Activated CD4-positive, alpha-beta T cell treated with anti-CD3 and anti-CD28 coated beads, Interleukin-2, amount 50 U/mL, for 4 hours (primary cell): ENCODE data around the gene GBP2.
"Not testable (repeated sequence)": the region's sequence is repeated elsewhere in the genome, so short reads cannot be mapped to it uniquely, and the experiment has no call there.

Experiments used
- DNase-seq, 2 experiments: peaks; one replicate each; pipeline ENCODE4 v3.0.0-alpha.2; 2020

The GBP2 gene

GRCh38 chr1:89125913-89126580 is at the start of gene GBP2:
Gene GBP2, minus strand, starts transcription at chr1:89126114. Its CDS starts 4,148 bp downstream, at chr1:89121966.
- DNase-seq, result peak; percentile 21 to 25

- no peak for DNase-seq
Observed at GRCh38 chr1:89174491-89174890, 48.6 kb upstream of the GBP2 start.

- no peak for DNase-seq
Observed at GRCh38 chr1:89172468-89173143, 46.7 kb upstream of the GBP2 start.

- DNase-seq, result no peak
Observed at GRCh38 chr1:89171067-89171438, 45.1 kb upstream of the GBP2 start.

- no peak for DNase-seq
Observed at GRCh38 chr1:89170170-89171066, 44.5 kb upstream of the GBP2 start.

- no peak for DNase-seq
Observed at GRCh38 chr1:89169166-89169565, 43.3 kb upstream of the GBP2 start.

- no peak for DNase-seq
Observed at GRCh38 chr1:89167590-89168230, 41.8 kb upstream of the GBP2 start.

GRCh38 chr1:89166705-89167104 is 40.8 kb upstream of the GBP2 start:
- no peak for DNase-seq

- DNase-seq, result no peak
Observed at GRCh38 chr1:89165811-89166210, 39.9 kb upstream of the GBP2 start.

GRCh38 chr1:89151047-89151446 is 25.1 kb upstream of the GBP2 start:
- DNase-seq, result no peak

GRCh38 chr1:89149976-89150375 is 24.1 kb upstream of the GBP2 start:
- no peak for DNase-seq

GRCh38 chr1:89149229-89149628 is 23.3 kb upstream of the GBP2 start:
- no peak for DNase-seq

- no peak for DNase-seq
Observed at GRCh38 chr1:89147678-89148658, 22.1 kb upstream of the GBP2 start.

GRCh38 chr1:89146721-89147120 is 20.8 kb upstream of the GBP2 start:
- no peak for DNase-seq

- DNase-seq, result no peak
Observed at GRCh38 chr1:89143484-89143883, 17.6 kb upstream of the GBP2 start.

GRCh38 chr1:89142160-89142559 is 16.2 kb upstream of the GBP2 start:
- DNase-seq, result no peak

- no peak for DNase-seq
Observed at GRCh38 chr1:89133747-89134146, 7.8 kb upstream of the GBP2 start.

GRCh38 chr1:89130716-89131115 is 4.8 kb upstream of the GBP2 start:
- DNase-seq, result no peak

GRCh38 chr1:89129911-89130310 is 4.0 kb upstream of the GBP2 start:
- DNase-seq, result no peak

GRCh38 chr1:89128003-89128458 is 2.1 kb upstream of the GBP2 start:
- DNase-seq, result not testable (repeated sequence)
